Measurements from ENCODE around the gene AGBL1. TPM values are rescaled to one million over a fixed set of nuclear protein-coding genes. Genes with fewer than 3 reads are reported as not detected.

The AGBL1 gene
- total RNA-seq, result not detected

GRCh38 chr15:86079508-86080266 lies at the start of gene AGBL1:
TSS of gene AGBL1 (plus strand) at chr15:86079871.

All from activated naive CD4-positive, alpha-beta T cell treated with anti-CD3 and anti-CD28 coated beads, Interleukin-2, amount 10 ng/mL, durations not matched to agents 5 hours and 36 hours (primary cell).